IMR-90 (cell line): ENCODE data around the gene CDR2. TPM values are rescaled to one million over a fixed set of nuclear protein-coding genes. Genes with fewer than 3 reads are reported as not detected.

Source experiments
- ATAC-seq: fragments of 200-7000 bp; cut with Tn5 transposase; 2 replicates; pipeline ENCODE4 v1.9.1; 2020; ENCODE audit warnings: low read depth, mild to moderate bottlenecking, moderate library complexity
- BruUV-seq: library from RNA; stranded (reverse); fragments of 400-500 nt; replicated peaks from 2 replicates; lab custom pipeline; 2021; lab: Mats Ljungman, UMichigan
- CTCF ChIA-PET: fragments of 300-600 bp; formaldehyde crosslinking; extraction: SDS; loops from one replicate; lab custom pipeline; 2021; ENCODE audit warnings: antibody characterized with exemption; lab: Yijun Ruan, JAX
- POLR2A ChIA-PET: fragments of 300-600 bp; sonication (Branson Sonifier 250); formaldehyde crosslinking; loops from one replicate; lab custom pipeline; 2022; ENCODE audit warnings: antibody characterized with exemption; ENCODE audit not compliant: unreplicated experiment; lab: Charles Lee
- DNase-seq: peaks from one replicate; pipeline ENCODE4 v3.0.0; 2013
- H2AFZ ChIP-seq: replicated peaks from 2 replicates; pipeline ENCODE3; 2013; ENCODE audit warnings: low read length, mild to moderate bottlenecking; ENCODE audit not compliant: poor library complexity
- H2AK5ac ChIP-seq: 2 replicates; pipeline ENCODE4 v1.6.1; 2013; ENCODE audit warnings: low read depth, low read length, inconsistent platforms
- H2AK9ac ChIP-seq: replicated peaks from 2 replicates; pipeline ENCODE3; 2013; ENCODE audit warnings: mild to moderate bottlenecking, low read depth, low read length, moderate library complexity; ENCODE audit not compliant: poor library complexity
- H2BK120ac ChIP-seq: 2 replicates; pipeline ENCODE4 v1.6.1; 2013; ENCODE audit warnings: low read depth, low read length, inconsistent platforms
- H2BK15ac ChIP-seq: 3 replicates; pipeline ENCODE4 v1.6.1; 2013; ENCODE audit warnings: low read depth, low read length, inconsistent platforms
- H2BK20ac ChIP-seq: 2 replicates; pipeline ENCODE4 v1.6.1; 2013; ENCODE audit warnings: low read depth, mild to moderate bottlenecking, inconsistent platforms, low read length, moderate library complexity
- H2BK5ac ChIP-seq: 2 replicates; pipeline ENCODE4 v1.6.1; 2013; ENCODE audit warnings: mild to moderate bottlenecking, low read depth, low read length, inconsistent platforms; ENCODE audit not compliant: poor library complexity, severe bottlenecking
- H3K14ac ChIP-seq: replicated peaks from 2 replicates; pipeline ENCODE4 v1.6.1; 2013; ENCODE audit warnings: low read depth, low read length, inconsistent platforms
- H3K18ac ChIP-seq: 2 replicates; pipeline ENCODE4 v1.6.1; 2013; ENCODE audit warnings: low read depth, low read length, control low read depth
- H3K23ac ChIP-seq: 2 replicates; pipeline ENCODE4 v1.6.1; 2013; ENCODE audit warnings: low read depth, low read length, inconsistent platforms
- H3K27ac ChIP-seq: 2 replicates; pipeline ENCODE4 v1.5.1; 2013; ENCODE audit warnings: mild to moderate bottlenecking, control low read depth, low read length; ENCODE audit not compliant: insufficient read depth
- H3K27me3 ChIP-seq: 2 replicates; pipeline ENCODE4 v1.6.1; 2013; ENCODE audit warnings: low read length; ENCODE audit not compliant: control insufficient read depth, insufficient read depth
- H3K36me3 ChIP-seq: 2 replicates; pipeline ENCODE4 v1.6.1; 2013; ENCODE audit warnings: low read length, mixed read lengths; ENCODE audit not compliant: control insufficient read depth, insufficient read depth
- H3K4ac ChIP-seq: 2 replicates; pipeline ENCODE4 v1.6.1; 2013; ENCODE audit warnings: low read depth, low read length, inconsistent platforms
- H3K4me1 ChIP-seq: 2 replicates; pipeline ENCODE4 v1.6.1; 2013; ENCODE audit warnings: low read length, mixed read lengths; ENCODE audit not compliant: control insufficient read depth, insufficient read depth
- H3K4me2 ChIP-seq: 2 replicates; pipeline ENCODE4 v1.6.1; 2013; ENCODE audit warnings: low read depth, mild to moderate bottlenecking, control low read depth, low read length, moderate library complexity
- H3K4me3 ChIP-seq: 2 replicates; pipeline ENCODE4 v1.5.1; 2013; ENCODE audit warnings: low read depth, mild to moderate bottlenecking, control low read depth, low read length, moderate library complexity; ENCODE audit not compliant: insufficient read depth
- H3K56ac ChIP-seq: 2 replicates; pipeline ENCODE4 v1.6.1; 2013; ENCODE audit warnings: low read length, inconsistent platforms; ENCODE audit not compliant: insufficient read depth; ENCODE audit errors: extremely low read depth
- H3K79me1 ChIP-seq, 2 experiments: 2 replicates each; pipeline ENCODE4 v1.6.1; 2013; ENCODE audit warnings: low read length in 2 of 2, inconsistent platforms in 1 of 2, low read depth in 1 of 2
- H3K9ac ChIP-seq: 2 replicates; pipeline ENCODE4 v1.6.1; 2013; ENCODE audit warnings: low read depth, low read length, control low read depth
- H3K9me1 ChIP-seq: 2 replicates; pipeline ENCODE4 v1.6.1; 2013; ENCODE audit warnings: low read length, inconsistent platforms; ENCODE audit not compliant: insufficient read depth
- H3K9me3 ChIP-seq: 2 replicates; pipeline ENCODE4 v1.6.1; 2013; ENCODE audit warnings: low read length; ENCODE audit not compliant: control insufficient read depth, insufficient read depth
- H4K20me1 ChIP-seq: 2 replicates; pipeline ENCODE4 v1.6.1; 2013; ENCODE audit warnings: low read length, inconsistent platforms; ENCODE audit not compliant: insufficient read depth
- H4K5ac ChIP-seq: 2 replicates; pipeline ENCODE4 v1.6.1; 2013; ENCODE audit warnings: mild to moderate bottlenecking, low read depth, low read length, control low read depth
- H4K8ac ChIP-seq, 2 experiments: 2 replicates each; pipeline ENCODE4 v1.6.1; 2013; ENCODE audit warnings: low read depth in 2 of 2, low read length in 2 of 2, control low read depth in 1 of 2, inconsistent platforms in 1 of 2
- H4K91ac ChIP-seq: 2 replicates; pipeline ENCODE4 v1.6.1; 2013; ENCODE audit warnings: low read depth, low read length, inconsistent platforms; ENCODE audit not compliant: insufficient read depth
- BHLHE40 ChIP-seq: fragments of 150-350 bp; IDR thresholded peaks from 2 replicates; pipeline ENCODE4 v1.6.1; 2016; ENCODE audit warnings: mild to moderate bottlenecking, low read depth, low read length
- CEBPB ChIP-seq: IDR thresholded peaks from 2 replicates; pipeline ENCODE4 v1.6.1; 2012; ENCODE audit warnings: low read depth, low read length, improper control_type of control experiment
- CHD1 ChIP-seq: IDR thresholded peaks from 2 replicates; pipeline ENCODE4 v1.6.1; 2012; ENCODE audit warnings: low read depth, low read length, improper control_type of control experiment
- MXI1 ChIP-seq: IDR thresholded peaks from 2 replicates; pipeline ENCODE4 v1.6.1; 2012; ENCODE audit warnings: low read depth, mild to moderate bottlenecking, low read length, moderate library complexity, borderline replicate concordance
- POLR2A ChIP-seq: IDR thresholded peaks from 2 replicates; pipeline ENCODE4 v1.6.1; 2012; ENCODE audit warnings: mild to moderate bottlenecking, low read depth, low read length
- RAD21 ChIP-seq: IDR thresholded peaks from 2 replicates; pipeline ENCODE4 v1.6.1; 2012; ENCODE audit warnings: low read length, improper control_type of control experiment
- RCOR1 ChIP-seq: IDR thresholded peaks from 2 replicates; pipeline ENCODE4 v1.6.1; 2012; ENCODE audit warnings: mild to moderate bottlenecking, low read length, improper control_type of control experiment; ENCODE audit not compliant: insufficient replicate concordance
- RFX5 ChIP-seq: IDR thresholded peaks from 2 replicates; pipeline ENCODE4 v1.8.0; 2012; ENCODE audit warnings: low read depth, mild to moderate bottlenecking, low read length, moderate library complexity
- SMC3 ChIP-seq: fragments of 150-350 bp; IDR thresholded peaks from 2 replicates; pipeline ENCODE4 v1.6.1; 2016; ENCODE audit warnings: low read depth, mild to moderate bottlenecking, antibody characterized with exemption, low read length, moderate library complexity
- WGBS, 2 experiments: methylation state at CpG; one replicate each; pipeline versions ENCODE4 v1.1.5 to v1.1.7; 2013; ENCODE audit warnings: missing lambda C conversion rate in 2 of 2; ENCODE audit not compliant: insufficient read length in 1 of 2; ENCODE audit errors: extremely low coverage in 2 of 2; 5-methylcytosine and 5-hydroxymethylcytosine counted together
- dilution Hi-C: fragments of 300-500 bp; cut with HindIII; formaldehyde crosslinking; loops from one replicate; pipeline ENCODE4 v1.14.3; 2018; ENCODE audit warnings: low sequenced_read_pairs; ENCODE audit not compliant: unreplicated experiment
- in situ Hi-C: fragments of 300-500 bp; cut with MboI; formaldehyde crosslinking; loops from 3 replicates; pipeline ENCODE4 v1.14.3; 2019; ENCODE audit warnings: low sequenced_read_pairs, inconsistent platforms, mixed read lengths
- intact Hi-C: fragments of 100-400 bp; cut with micrococcal nuclease; formaldehyde crosslinking; loops from 2 replicates; pipeline ENCODE4 v1.10.0; 2022
- polyA plus RNA-seq, 3 experiments: library from polyadenylated mRNA; depleted of rRNA; stranded (reverse); fragments of >200 nt; gene quantifications; 2 replicates each; pipeline ENCODE4 v1.2.3, GENCODE V29; 2012; ENCODE audit warnings: low replicate concordance in 1 of 3
- total RNA-seq: library from RNA; depleted of rRNA; stranded (reverse); fragments of >200 nt; gene quantifications from 2 replicates; pipeline ENCODE4 v1.2.3, GENCODE V29; 2012
- TF ChIP-seq, protein P1 (sequence below): fragments of 150-350 bp; IDR thresholded peaks from 2 replicates; pipeline ENCODE4 v1.6.1; 2016; ENCODE audit warnings: low read depth, mild to moderate bottlenecking, low read length, moderate library complexity, borderline replicate concordance
- TF ChIP-seq, protein P2 (sequence below): fragments of 150-350 bp; IDR thresholded peaks from 2 replicates; pipeline ENCODE4 v1.6.1; 2017; ENCODE audit warnings: mild to moderate bottlenecking, antibody characterized with exemption, low read length, low read depth
- TF ChIP-seq, protein P3 (sequence below): conservative IDR thresholded peaks from 2 replicates; pipeline ENCODE4 v1.5.1; 2012; ENCODE audit warnings: mild to moderate bottlenecking, low read depth, low read length, improper control_type of control experiment

Gene CDR2
- total and polyA plus RNA-seq, 2 of the 4 experiments (the other 2 are of a cell fraction): 37.7 to 48.4 TPM

DNA sequence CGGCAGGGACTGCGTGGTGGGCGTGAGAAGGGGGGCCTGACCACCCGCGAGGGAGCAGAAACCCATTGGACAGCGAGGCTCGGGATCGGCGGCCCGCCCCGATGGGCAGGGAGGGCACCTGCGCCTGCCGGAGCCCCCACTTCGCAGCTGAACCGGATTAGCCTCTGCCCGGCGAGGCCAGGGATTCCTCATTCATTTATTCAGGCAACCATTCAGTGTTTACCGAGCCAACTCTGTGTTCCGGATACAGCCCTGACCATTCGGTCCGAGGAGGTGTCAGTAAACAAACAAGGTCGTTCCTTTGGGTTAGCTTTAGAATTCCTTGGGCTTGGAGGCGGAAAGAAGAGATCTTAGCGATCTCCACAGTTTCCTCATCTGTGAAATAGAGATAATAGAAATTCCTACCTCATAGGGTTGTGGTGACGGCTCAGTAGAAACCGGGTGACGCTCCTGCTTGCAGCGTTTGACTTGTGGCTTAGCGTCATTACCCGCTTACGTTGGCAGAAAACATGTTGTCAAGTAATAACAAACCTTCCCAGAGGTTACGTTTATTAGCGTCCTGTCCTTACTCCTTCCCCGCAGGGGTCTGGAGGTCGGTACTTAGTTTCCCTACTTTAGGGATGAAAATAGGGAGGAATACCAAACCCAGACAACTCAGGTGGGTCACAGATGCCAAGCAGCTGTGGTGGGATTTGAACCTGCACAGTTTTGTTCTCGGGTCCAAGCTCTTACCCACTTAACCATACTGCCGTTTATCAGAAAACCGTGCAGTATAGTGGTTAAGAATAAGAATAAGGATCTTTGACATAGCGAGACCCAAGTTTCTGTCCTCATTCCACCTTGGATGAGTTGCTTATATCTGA, 76.3 kb downstream of the CDR2 start:
- intact Hi-C loops: loop anchor here (1.0 to 10.0 kb wide), 5 partner anchors 92 to 296 kb away; partner anchors contain the start of genes EEF2K and PDZD9
- H4K91ac ChIP-seq: 0 out of 2 replicates have a peak overlapping the region, but pooled peaks have one; percentile 34
- H3K4me3 ChIP-seq: peak overlapping the region; percentile 67
- peak overlapping the region; percentile 98 for H2AK9ac ChIP-seq
- peaks cover 2% of the 10 kb centered on the region; the same call in 1 of the 2 replicates for H3K4me1 ChIP-seq
- peak overlapping the region; percentile 44 for H2AK5ac ChIP-seq
- H3K14ac ChIP-seq: peak overlapping the region; percentile 30; the same call in 1 of the 2 replicates
- ChIA-PET POLR2A (no interaction called here), CTCF (interaction anchor here (1.2 kb wide), 1 partner anchor 92 kb away, joined by 3 read pairs; the partner anchor contains the start of gene EEF2K)
- no peak overlapping the region for H3K18ac ChIP-seq
- DNase-seq (peak; percentile 98), ATAC-seq (peak; percentile 53)
- peak overlapping the region; percentile 80 for H3K27ac ChIP-seq
- no peak overlapping the region for H4K5ac ChIP-seq
- peak overlapping the region; percentile 71 for H2BK5ac ChIP-seq
- H2AFZ ChIP-seq: peak overlapping the region; percentile 94
- 0% methylated on average over 4 of the region's 39 CpGs; no CpG with 5 or more reads in 1 of the 2 experiments for WGBS, 2 experiments
- peaks cover 47% of the 10 kb centered on the region for H4K20me1 ChIP-seq
- H2BK120ac ChIP-seq: no peak overlapping the region
- dilution Hi-C loops: no loop called here
- peak overlapping the region; percentile 22; the same call in 1 of the 2 replicates for H3K23ac ChIP-seq
- in situ Hi-C loops: loop anchor here (5.0 to 10.0 kb wide), 2 partner anchors 96 to 293 kb away; partner anchors contain the start of genes MOSMO and PDZD9
- H3K9me3 ChIP-seq: no peaks in the 10 kb centered on the region
- peak overlapping the region; percentile 72 for H3K9ac ChIP-seq
- H3K56ac ChIP-seq: peak overlapping the region; percentile 61
- no peak overlapping the region for H2BK20ac ChIP-seq
- TSS peak; percentile 98 for BruUV-seq
- no peaks in the 10 kb centered on the region for H3K27me3 ChIP-seq
- H3K9me1 ChIP-seq: peaks cover 2% of the 10 kb centered on the region; the same call in 1 of the 2 replicates
- H3K36me3 ChIP-seq: peaks cover 7% of the 10 kb centered on the region; the same call in 1 of the 2 replicates
- H3K79me1 ChIP-seq: peaks cover 3 to 49% of the 10 kb centered on the region in 2 experiments; a peak in 2 of 4 replicates
- no peak overlapping the region for H2BK15ac ChIP-seq
- peak overlapping the region in 1 of 2 experiments; percentile 78; a peak in 2 of 4 replicates for H4K8ac ChIP-seq
- H3K4me2 ChIP-seq: peak overlapping the region; percentile 91
- peak overlapping the region; percentile 82 for H3K4ac ChIP-seq
- TF ChIP-seq, protein P1, sequence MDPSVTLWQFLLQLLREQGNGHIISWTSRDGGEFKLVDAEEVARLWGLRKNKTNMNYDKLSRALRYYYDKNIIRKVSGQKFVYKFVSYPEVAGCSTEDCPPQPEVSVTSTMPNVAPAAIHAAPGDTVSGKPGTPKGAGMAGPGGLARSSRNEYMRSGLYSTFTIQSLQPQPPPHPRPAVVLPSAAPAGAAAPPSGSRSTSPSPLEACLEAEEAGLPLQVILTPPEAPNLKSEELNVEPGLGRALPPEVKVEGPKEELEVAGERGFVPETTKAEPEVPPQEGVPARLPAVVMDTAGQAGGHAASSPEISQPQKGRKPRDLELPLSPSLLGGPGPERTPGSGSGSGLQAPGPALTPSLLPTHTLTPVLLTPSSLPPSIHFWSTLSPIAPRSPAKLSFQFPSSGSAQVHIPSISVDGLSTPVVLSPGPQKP: no peak
- TF ChIP-seq, protein P2, sequence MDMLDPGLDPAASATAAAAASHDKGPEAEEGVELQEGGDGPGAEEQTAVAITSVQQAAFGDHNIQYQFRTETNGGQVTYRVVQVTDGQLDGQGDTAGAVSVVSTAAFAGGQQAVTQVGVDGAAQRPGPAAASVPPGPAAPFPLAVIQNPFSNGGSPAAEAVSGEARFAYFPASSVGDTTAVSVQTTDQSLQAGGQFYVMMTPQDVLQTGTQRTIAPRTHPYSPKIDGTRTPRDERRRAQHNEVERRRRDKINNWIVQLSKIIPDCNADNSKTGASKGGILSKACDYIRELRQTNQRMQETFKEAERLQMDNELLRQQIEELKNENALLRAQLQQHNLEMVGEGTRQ: no peak; the same call in 1 of the 2 replicates
- no peak for TF ChIP-seq RFX5
- peak; percentile 35 for TF ChIP-seq RCOR1
- no peak for TF ChIP-seq SMC3
- TF ChIP-seq, protein P3, sequence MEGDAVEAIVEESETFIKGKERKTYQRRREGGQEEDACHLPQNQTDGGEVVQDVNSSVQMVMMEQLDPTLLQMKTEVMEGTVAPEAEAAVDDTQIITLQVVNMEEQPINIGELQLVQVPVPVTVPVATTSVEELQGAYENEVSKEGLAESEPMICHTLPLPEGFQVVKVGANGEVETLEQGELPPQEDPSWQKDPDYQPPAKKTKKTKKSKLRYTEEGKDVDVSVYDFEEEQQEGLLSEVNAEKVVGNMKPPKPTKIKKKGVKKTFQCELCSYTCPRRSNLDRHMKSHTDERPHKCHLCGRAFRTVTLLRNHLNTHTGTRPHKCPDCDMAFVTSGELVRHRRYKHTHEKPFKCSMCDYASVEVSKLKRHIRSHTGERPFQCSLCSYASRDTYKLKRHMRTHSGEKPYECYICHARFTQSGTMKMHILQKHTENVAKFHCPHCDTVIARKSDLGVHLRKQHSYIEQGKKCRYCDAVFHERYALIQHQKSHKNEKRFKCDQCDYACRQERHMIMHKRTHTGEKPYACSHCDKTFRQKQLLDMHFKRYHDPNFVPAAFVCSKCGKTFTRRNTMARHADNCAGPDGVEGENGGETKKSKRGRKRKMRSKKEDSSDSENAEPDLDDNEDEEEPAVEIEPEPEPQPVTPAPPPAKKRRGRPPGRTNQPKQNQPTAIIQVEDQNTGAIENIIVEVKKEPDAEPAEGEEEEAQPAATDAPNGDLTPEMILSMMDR: no peak
- TF ChIP-seq RAD21: no peak
- TF ChIP-seq POLR2A: peak; percentile 70
- TF ChIP-seq BHLHE40: no peak; the same call in 1 of the 2 replicates
- no peak for TF ChIP-seq CHD1
- TF ChIP-seq MXI1: no peak
- TF ChIP-seq CEBPB: no peak
